Osteocyte (in vitro differentiated cells): ENCODE results near the gene SOCS3. TPM values are rescaled to one million over a fixed set of nuclear protein-coding genes. Genes with fewer than 3 reads are reported as not detected.

Experiments used
- DNase-seq: peaks from one replicate; pipeline ENCODE4 v3.0.0; 2021; ENCODE audit warnings: mixed read lengths; ENCODE audit not compliant: unreplicated experiment; ENCODE audit errors: extremely low spot score
- H3K27ac Mint-ChIP-seq: one replicate; pipeline ENCODE4 v1.8.0; 2021; ENCODE audit warnings: mild to moderate bottlenecking, mixed read lengths; ENCODE audit not compliant: unreplicated experiment
- H3K27me3 Mint-ChIP-seq: one replicate; pipeline ENCODE4 v1.8.0; 2021; ENCODE audit warnings: mixed read lengths; ENCODE audit not compliant: unreplicated experiment
- H3K36me3 Mint-ChIP-seq: one replicate; pipeline ENCODE4 v1.8.0; 2021; ENCODE audit warnings: mixed read lengths; ENCODE audit not compliant: unreplicated experiment
- H3K4me1 Mint-ChIP-seq: one replicate; pipeline ENCODE4 v1.8.0; 2021; ENCODE audit warnings: mixed read lengths; ENCODE audit not compliant: unreplicated experiment
- H3K4me3 Mint-ChIP-seq: one replicate; pipeline ENCODE4 v1.8.0; 2021; ENCODE audit warnings: mild to moderate bottlenecking, moderate library complexity, mixed read lengths; ENCODE audit not compliant: unreplicated experiment
- H3K9me3 Mint-ChIP-seq: one replicate; pipeline ENCODE4 v1.8.0; 2021; ENCODE audit warnings: mixed read lengths; ENCODE audit not compliant: unreplicated experiment
- total RNA-seq: library from RNA; stranded (reverse); gene quantifications from 2 replicates; pipeline ENCODE4 v1.2.1, GENCODE V29; 2021
- TF ChIP-seq, protein P1 (sequence below): fragments of 200-600 bp; sonication (generic); IDR thresholded peaks from 2 replicates; pipeline ENCODE4 v1.5.0; 2021; ENCODE audit warnings: antibody characterized with exemption, mild to moderate bottlenecking, moderate library complexity

Gene SOCS3
- total RNA-seq, 1 donor from 2014 or later, result 86.4 TPM

DNA sequence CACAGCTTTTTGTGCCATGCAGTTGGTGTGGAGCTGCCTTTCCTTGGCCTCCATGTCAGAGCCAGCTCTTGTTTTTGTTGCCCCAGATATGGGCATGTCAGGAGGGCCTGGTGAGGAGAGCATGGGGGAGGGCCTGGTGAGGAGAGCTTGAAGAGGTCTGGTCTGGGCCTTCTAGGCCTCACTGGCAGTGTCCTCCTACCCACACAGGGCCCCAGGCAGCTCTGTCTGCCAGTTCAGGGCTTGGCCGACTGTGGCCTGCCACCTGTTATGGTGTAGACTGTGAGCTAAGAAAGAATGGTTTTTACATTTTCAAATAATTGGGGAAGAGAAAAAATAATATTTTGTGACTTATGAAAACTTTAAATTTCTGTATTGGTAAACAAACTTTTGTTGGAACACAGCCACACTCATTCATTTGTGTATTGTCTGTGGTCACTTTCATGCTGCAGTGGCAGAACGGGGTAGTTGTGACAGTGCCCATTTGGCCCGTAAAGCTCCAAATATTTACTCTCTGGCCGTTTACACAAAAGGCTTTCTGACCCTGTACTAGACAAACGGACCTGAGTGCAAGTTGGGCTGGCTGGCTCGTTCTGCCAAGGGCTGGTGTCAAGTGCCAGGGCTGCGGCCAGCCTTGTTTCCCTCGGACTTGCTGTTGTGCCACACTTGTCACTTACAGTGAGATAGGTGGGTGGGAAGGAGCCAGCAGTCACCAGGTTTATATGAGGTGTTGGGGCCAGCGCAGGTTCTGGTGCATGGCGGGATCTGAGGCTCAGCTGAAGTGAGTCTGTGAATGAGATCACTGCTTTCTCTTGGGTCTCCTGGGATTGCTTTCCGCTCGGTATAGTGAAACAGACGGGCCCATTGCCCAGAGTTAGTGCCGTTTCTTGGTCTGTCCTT lies 36.8 kb upstream of the SOCS3 start:
- Mint-ChIP-seq H3K4me3 (no peak overlapping the region), H3K4me1 (peaks cover 47% of the 10 kb centered on the region), H3K27ac (peak overlapping the region; percentile 78), H3K27me3 (no peaks in the 10 kb centered on the region), H3K36me3 (peaks cover 30% of the 10 kb centered on the region), H3K9me3 (no peaks in the 10 kb centered on the region)
- TF ChIP-seq, protein P1, sequence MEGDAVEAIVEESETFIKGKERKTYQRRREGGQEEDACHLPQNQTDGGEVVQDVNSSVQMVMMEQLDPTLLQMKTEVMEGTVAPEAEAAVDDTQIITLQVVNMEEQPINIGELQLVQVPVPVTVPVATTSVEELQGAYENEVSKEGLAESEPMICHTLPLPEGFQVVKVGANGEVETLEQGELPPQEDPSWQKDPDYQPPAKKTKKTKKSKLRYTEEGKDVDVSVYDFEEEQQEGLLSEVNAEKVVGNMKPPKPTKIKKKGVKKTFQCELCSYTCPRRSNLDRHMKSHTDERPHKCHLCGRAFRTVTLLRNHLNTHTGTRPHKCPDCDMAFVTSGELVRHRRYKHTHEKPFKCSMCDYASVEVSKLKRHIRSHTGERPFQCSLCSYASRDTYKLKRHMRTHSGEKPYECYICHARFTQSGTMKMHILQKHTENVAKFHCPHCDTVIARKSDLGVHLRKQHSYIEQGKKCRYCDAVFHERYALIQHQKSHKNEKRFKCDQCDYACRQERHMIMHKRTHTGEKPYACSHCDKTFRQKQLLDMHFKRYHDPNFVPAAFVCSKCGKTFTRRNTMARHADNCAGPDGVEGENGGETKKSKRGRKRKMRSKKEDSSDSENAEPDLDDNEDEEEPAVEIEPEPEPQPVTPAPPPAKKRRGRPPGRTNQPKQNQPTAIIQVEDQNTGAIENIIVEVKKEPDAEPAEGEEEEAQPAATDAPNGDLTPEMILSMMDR, result no peak
- no peak for DNase-seq

DNA sequence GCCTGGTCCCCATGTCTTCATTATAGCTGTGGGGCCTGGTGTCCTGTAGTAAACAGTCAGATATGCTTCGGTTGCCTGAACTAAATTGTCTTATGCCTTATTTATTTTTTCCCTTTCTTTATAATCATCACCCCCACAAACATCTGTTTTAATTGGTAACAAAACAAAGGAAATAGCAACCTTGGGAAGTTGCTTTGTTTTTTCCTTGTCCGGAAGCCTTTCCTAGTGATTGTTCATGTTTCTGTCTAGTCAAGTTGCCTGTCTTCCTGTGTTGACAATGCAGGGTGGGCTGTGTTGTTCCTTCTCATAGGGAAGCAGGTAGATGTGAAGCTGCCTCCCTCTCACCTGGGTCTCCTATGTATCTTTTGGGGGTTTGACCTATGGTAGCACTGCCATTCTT lies 35.3 kb upstream of the SOCS3 start:
- Mint-ChIP-seq H3K27ac (no peak overlapping the region), H3K9me3 (no peaks in the 10 kb centered on the region), H3K36me3 (peaks cover 21% of the 10 kb centered on the region), H3K27me3 (no peaks in the 10 kb centered on the region), H3K4me1 (peaks cover 53% of the 10 kb centered on the region), H3K4me3 (no peak overlapping the region)
- TF ChIP-seq, protein P1, result no peak
- no peak for DNase-seq

DNA sequence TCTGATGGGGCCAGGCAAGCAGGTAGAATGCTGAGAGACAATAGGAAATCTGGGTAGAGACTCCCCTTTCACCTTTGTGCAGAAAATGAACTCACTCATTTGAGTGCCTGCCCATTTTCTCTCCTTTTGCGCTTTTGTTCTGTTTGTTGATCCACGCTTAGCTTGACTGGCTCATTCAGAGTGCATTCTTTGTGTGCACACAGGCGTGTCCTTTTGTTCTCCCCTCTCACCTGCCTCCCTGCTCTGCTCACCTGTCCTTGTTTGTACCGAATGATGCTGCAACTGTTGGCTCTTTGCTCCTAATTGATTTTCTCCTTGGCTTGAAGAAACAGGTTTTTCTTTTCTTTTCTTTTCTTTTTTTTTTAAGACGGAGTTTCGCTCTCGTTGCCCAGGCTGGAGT lies 34.3 kb upstream of the SOCS3 start:
- Mint-ChIP-seq H3K4me3 (no peak overlapping the region), H3K27ac (no peak overlapping the region), H3K9me3 (no peaks in the 10 kb centered on the region), H3K27me3 (no peaks in the 10 kb centered on the region), H3K36me3 (peaks cover 14% of the 10 kb centered on the region), H3K4me1 (peaks cover 59% of the 10 kb centered on the region)
- no peak for DNase-seq
- TF ChIP-seq, protein P1, result no peak

DNA sequence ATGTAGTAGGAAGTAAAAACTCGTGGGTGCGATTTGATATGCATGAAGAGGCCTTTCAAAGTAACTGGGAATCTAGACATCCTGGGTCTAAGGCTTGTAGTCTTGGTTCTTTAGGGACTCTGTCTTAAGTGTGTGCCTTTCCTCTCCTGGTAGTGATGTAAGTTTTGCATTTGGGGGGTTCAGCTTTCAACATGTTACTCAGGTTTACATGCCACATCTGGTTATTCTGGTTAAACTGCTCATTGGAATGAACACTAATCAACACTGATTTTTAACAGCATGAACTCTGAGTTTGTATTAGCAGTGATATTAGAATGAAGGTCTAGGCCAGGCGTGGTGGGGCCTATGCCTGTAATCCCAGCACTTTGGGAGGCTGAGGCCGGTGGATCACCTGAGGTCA lies 33.7 kb upstream of the SOCS3 start:
- H3K4me3 Mint-ChIP-seq, result no peak overlapping the region
- no peaks in the 10 kb centered on the region for H3K9me3 Mint-ChIP-seq
- H3K4me1 Mint-ChIP-seq, result peaks cover 60% of the 10 kb centered on the region
- TF ChIP-seq, protein P1, result no peak
- no peaks in the 10 kb centered on the region for H3K27me3 Mint-ChIP-seq
- peaks cover 8% of the 10 kb centered on the region for H3K36me3 Mint-ChIP-seq
- DNase-seq, result no peak
- H3K27ac Mint-ChIP-seq, result no peak overlapping the region

DNA sequence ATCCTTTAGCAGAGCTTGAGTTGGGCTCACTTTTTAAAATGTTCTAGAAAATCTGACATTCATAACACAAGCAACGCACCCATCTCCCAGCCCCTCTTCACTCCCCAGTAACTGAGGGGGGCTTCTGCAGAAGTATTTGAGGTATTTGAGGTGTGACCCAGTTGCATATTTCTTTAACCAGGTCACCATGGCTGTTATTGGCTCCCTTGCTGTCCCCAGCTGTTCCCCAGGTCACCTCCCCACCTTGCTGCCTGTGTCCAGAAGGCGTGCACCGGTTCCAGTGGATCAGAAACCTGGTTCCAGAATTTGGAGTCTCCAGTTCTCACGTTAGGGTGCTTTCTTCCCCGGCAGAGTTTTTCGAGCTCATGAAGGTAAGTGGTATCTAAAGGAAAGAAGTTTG lies 32.4 kb upstream of the SOCS3 start:
- no peak for DNase-seq
- Mint-ChIP-seq H3K9me3 (no peaks in the 10 kb centered on the region), H3K27me3 (no peaks in the 10 kb centered on the region), H3K4me1 (peaks cover 58% of the 10 kb centered on the region), H3K36me3 (peaks cover 8% of the 10 kb centered on the region), H3K27ac (peak overlapping the region; percentile 6), H3K4me3 (no peak overlapping the region)
- TF ChIP-seq, protein P1, result no peak
